Epithelial cell of proximal tubule (primary cell): ENCODE data around the gene DAPK1. TPM values are rescaled to one million over a fixed set of nuclear protein-coding genes. Genes with fewer than 3 reads are reported as not detected.

Experiments used
- DNase-seq: peaks from one replicate; pipeline ENCODE4 v3.0.0-alpha.2; 2011; ENCODE audit warnings: low read depth
- H3K4me3 ChIP-seq: 2 replicates; pipeline ENCODE4 v1.5.1; 2011; ENCODE audit warnings: low read depth, mild to moderate bottlenecking, low read length
- total RNA-seq: library from RNA; depleted of rRNA; stranded (reverse); fragments of >200 nt; gene quantifications from 2 replicates; pipeline ENCODE4 v1.2.3, GENCODE V29; 2015
- TF ChIP-seq, protein P1 (sequence below): conservative IDR thresholded peaks from 2 replicates; pipeline ENCODE4 v1.5.1; 2012; ENCODE audit warnings: low read depth, mild to moderate bottlenecking, low read length

DAPK1 gene
- total RNA-seq, 1 donor from 2014 or later, result 46.3 TPM

- DNase-seq, result no peak
- TF ChIP-seq, protein P1, sequence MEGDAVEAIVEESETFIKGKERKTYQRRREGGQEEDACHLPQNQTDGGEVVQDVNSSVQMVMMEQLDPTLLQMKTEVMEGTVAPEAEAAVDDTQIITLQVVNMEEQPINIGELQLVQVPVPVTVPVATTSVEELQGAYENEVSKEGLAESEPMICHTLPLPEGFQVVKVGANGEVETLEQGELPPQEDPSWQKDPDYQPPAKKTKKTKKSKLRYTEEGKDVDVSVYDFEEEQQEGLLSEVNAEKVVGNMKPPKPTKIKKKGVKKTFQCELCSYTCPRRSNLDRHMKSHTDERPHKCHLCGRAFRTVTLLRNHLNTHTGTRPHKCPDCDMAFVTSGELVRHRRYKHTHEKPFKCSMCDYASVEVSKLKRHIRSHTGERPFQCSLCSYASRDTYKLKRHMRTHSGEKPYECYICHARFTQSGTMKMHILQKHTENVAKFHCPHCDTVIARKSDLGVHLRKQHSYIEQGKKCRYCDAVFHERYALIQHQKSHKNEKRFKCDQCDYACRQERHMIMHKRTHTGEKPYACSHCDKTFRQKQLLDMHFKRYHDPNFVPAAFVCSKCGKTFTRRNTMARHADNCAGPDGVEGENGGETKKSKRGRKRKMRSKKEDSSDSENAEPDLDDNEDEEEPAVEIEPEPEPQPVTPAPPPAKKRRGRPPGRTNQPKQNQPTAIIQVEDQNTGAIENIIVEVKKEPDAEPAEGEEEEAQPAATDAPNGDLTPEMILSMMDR, result no peak
Measured at GRCh38 chr9:87601595-87601994, 103.9 kb downstream of the DAPK1 start.

DNA sequence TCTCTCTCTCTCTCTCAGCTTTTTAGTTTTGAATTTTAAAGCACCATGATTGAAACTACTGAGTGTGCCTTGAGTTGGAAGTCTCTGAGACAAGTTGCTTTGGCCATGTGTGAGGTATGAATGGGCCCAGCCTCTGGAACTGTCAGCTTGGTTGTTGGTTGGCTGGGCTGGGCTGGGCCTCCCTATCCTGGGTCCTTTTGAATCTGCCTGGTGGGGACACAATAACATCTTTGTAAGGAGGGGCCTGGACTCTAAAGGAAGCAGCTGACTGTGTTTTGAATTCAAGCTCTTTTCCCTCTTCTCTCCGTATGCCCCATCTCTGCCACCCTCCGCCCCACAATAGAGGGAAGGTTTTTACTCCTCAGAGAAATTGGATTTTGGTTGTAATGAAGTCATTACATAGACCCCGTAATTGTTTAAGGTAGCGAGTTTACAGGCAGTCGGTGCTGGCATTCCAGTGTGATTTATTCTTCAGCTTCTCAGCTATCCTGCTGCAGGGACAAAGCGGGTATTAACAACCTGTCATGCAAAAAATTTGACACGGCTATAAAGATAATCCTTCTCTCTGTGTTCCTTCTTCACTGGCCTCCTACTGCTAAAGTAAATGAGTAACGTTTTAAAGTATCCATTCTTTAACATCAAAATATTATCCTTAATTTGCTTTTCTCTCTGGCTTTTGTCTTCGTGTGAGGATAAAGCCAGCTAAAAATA lies 105.4 kb downstream of the DAPK1 start:
- DNase-seq, result no peak
- TF ChIP-seq, protein P1, result no peak
- no peak overlapping the region for H3K4me3 ChIP-seq

More at GRCh38 chr9:87601595-87601994, 103.9 kb downstream of the DAPK1 start:
- no peak overlapping the region for H3K4me3 ChIP-seq

- TF ChIP-seq, protein P1, result no peak
- DNase-seq, result no peak
- no peak overlapping the region for H3K4me3 ChIP-seq
Measured at GRCh38 chr9:87603854-87604490, 106.3 kb downstream of the DAPK1 start.

- TF ChIP-seq, protein P1, result no peak
- H3K4me3 ChIP-seq, result no peak overlapping the region
- no peak for DNase-seq
Measured at GRCh38 chr9:87604886-87605588, 107.4 kb downstream of the DAPK1 start.

DNA sequence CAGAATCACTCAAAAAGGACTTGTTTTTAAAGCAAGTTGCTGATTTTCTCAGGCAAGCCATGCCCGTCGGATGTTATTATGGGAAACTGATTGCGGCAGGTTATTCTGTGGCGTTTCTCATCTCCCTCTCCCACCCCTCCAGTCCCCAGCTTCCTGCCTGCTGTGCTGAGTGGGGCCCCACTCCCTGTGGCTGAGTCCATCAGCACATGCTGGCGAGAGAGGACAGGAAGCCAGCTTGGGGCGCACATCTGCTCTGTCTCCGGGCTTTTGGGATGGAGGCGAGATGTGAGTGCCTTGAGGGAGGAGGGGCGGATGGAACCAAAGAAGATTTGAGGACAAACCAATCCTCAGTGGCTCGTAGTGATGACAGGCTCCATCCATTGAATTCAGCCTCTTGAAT lies 108.0 kb downstream of the DAPK1 start:
- TF ChIP-seq, protein P1, result no peak
- H3K4me3 ChIP-seq, result no peak overlapping the region
- no peak for DNase-seq

DNA sequence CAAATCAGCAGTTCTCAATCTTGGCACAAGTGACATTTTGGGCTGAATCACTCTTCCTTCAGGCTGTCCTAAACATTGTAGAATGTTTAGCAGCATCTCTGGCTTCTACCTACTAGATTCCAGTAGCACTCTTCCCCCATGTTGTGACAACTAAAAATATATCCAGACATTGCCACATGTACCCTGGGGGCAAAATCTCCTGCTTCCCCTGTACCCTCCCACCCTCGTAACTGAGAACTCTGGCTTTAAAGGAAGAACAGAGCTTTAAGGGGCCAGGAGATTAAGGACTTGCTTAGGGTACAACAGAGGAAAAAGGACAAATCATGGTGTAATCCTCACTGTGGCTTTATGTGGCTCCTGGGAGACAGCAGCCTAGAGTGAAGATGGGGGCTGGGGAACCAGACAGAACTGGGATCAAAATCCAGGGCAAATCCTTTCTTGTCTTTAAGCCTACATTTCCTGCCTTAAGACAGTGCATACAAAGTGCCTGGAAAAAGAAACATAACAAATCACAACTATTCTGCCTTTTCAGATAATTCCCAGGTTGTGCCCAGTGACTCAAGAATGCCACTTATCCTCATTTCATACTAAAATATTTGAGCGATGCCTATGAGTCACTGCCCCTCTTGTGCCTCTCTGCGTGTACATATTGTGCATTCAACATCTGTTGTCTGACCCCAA lies 109.3 kb downstream of the DAPK1 start:
- TF ChIP-seq, protein P1, result no peak
- no peak for DNase-seq
- H3K4me3 ChIP-seq, result no peak overlapping the region
